ENCODE results near the gene MED12L.

The MED12L gene

GRCh38 chr3:151436675-151437446 lies 351.4 kb downstream of the MED12L start:
- TF ChIP-seq GATA3 (IDR thresholded peaks at IDR 0.05; ENCODE audit: low read depth, low read length) (no peak), GATA2 (IDR thresholded peaks at IDR 0.05; ENCODE audit: low read depth, low read length) (no peak)

GRCh38 chr3:151437906-151438305 lies 352.4 kb downstream of the MED12L start:
- no peak for TF ChIP-seq GATA2 (IDR thresholded peaks at IDR 0.05; ENCODE audit: low read depth, low read length)
- no peak for TF ChIP-seq GATA3 (IDR thresholded peaks at IDR 0.05; ENCODE audit: low read depth, low read length)

GRCh38 chr3:151439652-151440125 lies 354.2 kb downstream of the MED12L start:
- TF ChIP-seq GATA3 (IDR thresholded peaks at IDR 0.05; ENCODE audit: low read depth, low read length) (no peak), GATA2 (IDR thresholded peaks at IDR 0.05; ENCODE audit: low read depth, low read length) (no peak)

- TF ChIP-seq GATA2 (IDR thresholded peaks at IDR 0.05; ENCODE audit: low read depth, low read length) (no peak), GATA3 (IDR thresholded peaks at IDR 0.05; ENCODE audit: low read depth, low read length) (no peak)
Measured at GRCh38 chr3:151440940-151441339, 355.5 kb downstream of the MED12L start.

GRCh38 chr3:151443583-151443982 lies 358.1 kb downstream of the MED12L start:
- no peak for TF ChIP-seq GATA2 (IDR thresholded peaks at IDR 0.05; ENCODE audit: low read depth, low read length)
- no peak for TF ChIP-seq GATA3 (IDR thresholded peaks at IDR 0.05; ENCODE audit: low read depth, low read length)

GRCh38 chr3:151445273-151446001 lies 360.0 kb downstream of the MED12L start:
- TF ChIP-seq GATA2 (IDR thresholded peaks at IDR 0.05; ENCODE audit: low read depth, low read length) (no peak), GATA3 (IDR thresholded peaks at IDR 0.05; ENCODE audit: low read depth, low read length) (no peak)

- TF ChIP-seq GATA3 (IDR thresholded peaks at IDR 0.05; ENCODE audit: low read depth, low read length): no peak
- no peak for TF ChIP-seq GATA2 (IDR thresholded peaks at IDR 0.05; ENCODE audit: low read depth, low read length)
Measured at GRCh38 chr3:151446002-151446340, 360.5 kb downstream of the MED12L start.

- TF ChIP-seq GATA3 (IDR thresholded peaks at IDR 0.05; ENCODE audit: low read depth, low read length): no peak
- no peak for TF ChIP-seq GATA2 (IDR thresholded peaks at IDR 0.05; ENCODE audit: low read depth, low read length)
Measured at GRCh38 chr3:151452368-151452767, 366.9 kb downstream of the MED12L start.

GRCh38 chr3:151452841-151453240 lies 367.4 kb downstream of the MED12L start:
- TF ChIP-seq GATA3 (IDR thresholded peaks at IDR 0.05; ENCODE audit: low read depth, low read length) (no peak), GATA2 (IDR thresholded peaks at IDR 0.05; ENCODE audit: low read depth, low read length) (no peak)

GRCh38 chr3:151456065-151456464 lies 370.6 kb downstream of the MED12L start:
- no peak for TF ChIP-seq GATA2 (IDR thresholded peaks at IDR 0.05; ENCODE audit: low read depth, low read length)
- no peak for TF ChIP-seq GATA3 (IDR thresholded peaks at IDR 0.05; ENCODE audit: low read depth, low read length)

- TF ChIP-seq GATA3 (IDR thresholded peaks at IDR 0.05; ENCODE audit: low read depth, low read length): no peak
- TF ChIP-seq GATA2 (IDR thresholded peaks at IDR 0.05; ENCODE audit: low read depth, low read length): no peak
Measured at GRCh38 chr3:151459358-151459757, 373.9 kb downstream of the MED12L start.

- TF ChIP-seq GATA2 (IDR thresholded peaks at IDR 0.05; ENCODE audit: low read depth, low read length): no peak
- no peak for TF ChIP-seq GATA3 (IDR thresholded peaks at IDR 0.05; ENCODE audit: low read depth, low read length)
Measured at GRCh38 chr3:151460228-151460627, 374.8 kb downstream of the MED12L start.

GRCh38 chr3:151460774-151461450 lies 375.4 kb downstream of the MED12L start, which contains the start of gene IGSF10:
Gene IGSF10 (minus strand): TSS chr3:151461061. CDS start chr3:151458709, 2,352 bp downstream.
- TF ChIP-seq GATA2 (IDR thresholded peaks at IDR 0.05; ENCODE audit: low read depth, low read length): no peak
- TF ChIP-seq GATA3 (IDR thresholded peaks at IDR 0.05; ENCODE audit: low read depth, low read length): no peak

- TF ChIP-seq GATA3 (IDR thresholded peaks at IDR 0.05; ENCODE audit: low read depth, low read length) (no peak), GATA2 (IDR thresholded peaks at IDR 0.05; ENCODE audit: low read depth, low read length) (no peak)
Measured at GRCh38 chr3:151462278-151462780, 376.9 kb downstream of the MED12L start.
